Femur (tissue), 1 donor: ENCODE measurements around the gene DLGAP4.

Experiments
- DNase-seq: peaks from one replicate; pipeline ENCODE4 v3.0.0-alpha.2; 2017

The DLGAP4 gene

DNA sequence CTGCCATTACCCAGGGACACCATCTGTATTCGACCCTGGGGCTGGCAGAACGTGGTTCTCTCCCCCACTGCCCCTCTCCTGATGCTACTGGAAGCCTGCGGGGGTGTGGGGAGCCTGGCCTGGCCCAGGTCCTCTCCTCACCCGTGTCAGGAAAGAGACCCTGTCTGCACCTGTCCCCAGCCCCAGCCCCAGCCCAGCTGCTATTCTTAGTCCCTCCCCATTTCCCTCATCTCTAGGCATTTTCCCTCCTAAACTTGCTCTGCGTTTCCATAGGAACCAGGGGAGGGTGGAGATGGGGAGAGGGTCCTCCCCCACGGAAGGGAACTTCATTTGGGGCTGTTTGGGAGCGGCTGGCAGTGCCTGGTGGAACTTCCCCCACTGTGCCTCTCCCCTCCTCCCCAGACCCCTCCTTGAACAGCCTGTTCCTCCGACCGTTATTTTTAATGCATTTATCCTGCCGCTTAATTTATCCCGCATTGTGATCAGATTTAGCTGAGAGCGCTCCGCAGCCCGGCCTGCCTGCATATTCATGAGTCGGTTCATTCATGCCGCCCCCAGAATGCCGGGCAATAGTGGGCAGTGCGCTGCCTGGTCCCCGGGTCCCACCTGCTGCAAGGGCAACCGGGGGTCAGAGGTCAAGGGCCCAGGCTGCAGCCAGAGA is 31.8 kb upstream of the DLGAP4 start:
- DNase-seq = no peak

DNA sequence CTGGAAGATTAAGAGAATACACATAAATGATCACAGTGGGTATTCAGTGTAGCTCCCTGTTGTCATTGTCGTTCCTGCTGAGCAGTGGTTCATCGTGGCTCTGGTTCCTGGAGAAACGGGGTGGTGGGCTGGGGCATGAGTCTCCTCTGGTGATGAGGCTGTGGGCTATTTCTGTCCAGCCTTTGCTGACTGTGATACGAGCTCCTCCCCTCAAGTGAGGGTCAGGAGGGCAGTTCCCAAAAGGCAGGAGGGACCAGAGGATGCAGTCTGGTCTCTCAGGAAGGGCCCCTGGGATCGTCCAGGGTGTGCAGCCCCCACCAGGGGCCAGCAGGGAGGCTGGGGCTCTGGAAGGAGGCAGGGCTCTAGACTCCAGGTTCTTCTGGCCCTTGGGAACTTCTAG is 31.1 kb upstream of the DLGAP4 start:
- DNase-seq = no peak

DNA sequence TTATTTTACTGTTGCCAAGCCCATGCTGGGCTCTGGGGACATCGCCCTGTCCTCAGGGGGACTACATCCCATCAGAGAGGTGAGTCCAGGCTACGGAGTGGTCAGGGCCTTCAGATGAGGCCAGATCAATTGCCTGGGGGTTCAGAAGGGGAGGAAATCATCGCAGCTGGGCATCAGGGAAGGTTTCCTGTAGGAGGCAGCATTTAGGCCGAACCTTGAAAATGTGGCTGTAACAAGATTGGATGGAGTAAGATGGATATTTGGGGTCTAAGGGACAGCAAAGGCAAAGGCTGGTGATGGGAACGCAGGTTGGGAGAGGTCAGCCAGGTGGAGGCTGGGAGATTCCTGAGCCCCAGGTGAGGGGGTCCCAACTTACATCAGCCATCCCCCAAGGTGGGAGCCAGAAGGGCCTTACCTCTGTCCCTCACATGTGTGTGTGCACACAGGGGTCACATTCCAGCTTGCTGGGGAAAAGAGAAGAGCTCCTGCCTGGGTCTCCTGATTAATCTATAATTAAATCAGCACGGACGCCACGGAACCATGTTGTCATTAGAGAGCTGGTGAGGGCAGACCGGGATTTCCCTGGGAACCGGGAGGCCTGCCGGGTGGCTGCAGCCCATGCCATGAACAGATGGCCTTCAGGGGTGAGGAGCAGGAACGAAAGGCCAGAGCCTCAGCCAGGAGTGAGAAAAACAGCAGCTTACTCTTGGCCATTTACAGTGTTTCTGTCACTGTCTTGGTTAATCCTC is 30.5 kb upstream of the DLGAP4 start:
- no peak for DNase-seq

DNA sequence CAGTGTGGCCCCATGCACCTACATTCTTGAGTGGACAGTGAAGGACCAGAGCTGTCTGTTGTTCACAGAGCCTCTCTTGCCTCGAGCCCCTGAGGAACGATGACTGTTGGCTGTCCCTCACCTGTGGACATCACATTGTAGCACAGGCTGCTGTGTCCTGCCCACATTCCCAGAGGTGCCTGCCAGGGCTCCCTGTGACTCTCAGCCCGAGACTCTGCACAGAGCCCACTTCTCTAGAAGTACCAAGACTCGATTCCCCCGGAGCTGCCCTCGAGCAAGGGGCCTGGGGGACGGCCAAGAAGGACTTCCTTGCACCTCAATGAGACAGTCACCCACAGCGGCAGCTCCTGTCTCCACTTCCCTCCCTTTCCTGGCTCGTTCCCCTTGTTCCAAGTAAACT is 28.6 kb upstream of the DLGAP4 start:
- DNase-seq = no peak

DNA sequence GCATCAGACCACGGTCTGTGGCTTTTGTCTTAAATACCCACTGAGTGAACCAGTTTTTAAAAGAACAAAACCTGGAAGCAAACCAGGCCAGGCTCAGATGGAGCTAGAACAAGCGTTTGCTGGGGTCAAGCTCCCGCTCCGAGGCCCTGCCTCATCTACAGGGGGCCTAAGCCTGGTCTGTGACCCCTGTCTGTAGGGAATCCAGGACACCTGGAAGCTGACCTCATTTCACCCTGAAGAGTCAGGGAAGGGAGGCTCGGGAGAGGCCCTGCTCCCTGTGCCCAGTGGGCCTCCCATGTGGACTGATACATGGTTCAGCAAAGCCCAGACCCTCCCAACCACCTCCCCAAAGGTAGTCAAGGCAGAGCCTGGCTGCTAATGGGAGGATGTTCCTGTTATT is 26.8 kb upstream of the DLGAP4 start:
- no peak for DNase-seq

DNA sequence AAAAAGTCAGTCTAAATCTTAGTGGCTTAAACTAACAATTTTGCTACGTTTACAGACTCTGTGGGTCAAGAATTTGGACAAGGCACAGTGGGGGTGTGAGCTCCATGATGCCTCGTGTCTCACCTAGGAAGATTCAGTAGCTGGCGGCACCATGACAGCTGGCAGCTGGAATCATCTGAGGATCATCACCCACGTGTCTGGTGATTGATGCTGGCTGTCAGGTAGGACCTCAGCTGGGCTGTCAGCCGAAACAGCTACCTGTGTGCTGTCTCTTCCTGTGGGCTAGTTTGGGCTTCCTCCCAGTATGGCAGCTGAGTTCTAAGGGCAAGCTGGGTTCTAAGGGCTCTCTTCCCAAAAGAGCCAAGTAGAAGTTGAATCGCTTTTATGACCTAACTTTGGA is 26.4 kb upstream of the DLGAP4 start:
- DNase-seq = no peak

DNA sequence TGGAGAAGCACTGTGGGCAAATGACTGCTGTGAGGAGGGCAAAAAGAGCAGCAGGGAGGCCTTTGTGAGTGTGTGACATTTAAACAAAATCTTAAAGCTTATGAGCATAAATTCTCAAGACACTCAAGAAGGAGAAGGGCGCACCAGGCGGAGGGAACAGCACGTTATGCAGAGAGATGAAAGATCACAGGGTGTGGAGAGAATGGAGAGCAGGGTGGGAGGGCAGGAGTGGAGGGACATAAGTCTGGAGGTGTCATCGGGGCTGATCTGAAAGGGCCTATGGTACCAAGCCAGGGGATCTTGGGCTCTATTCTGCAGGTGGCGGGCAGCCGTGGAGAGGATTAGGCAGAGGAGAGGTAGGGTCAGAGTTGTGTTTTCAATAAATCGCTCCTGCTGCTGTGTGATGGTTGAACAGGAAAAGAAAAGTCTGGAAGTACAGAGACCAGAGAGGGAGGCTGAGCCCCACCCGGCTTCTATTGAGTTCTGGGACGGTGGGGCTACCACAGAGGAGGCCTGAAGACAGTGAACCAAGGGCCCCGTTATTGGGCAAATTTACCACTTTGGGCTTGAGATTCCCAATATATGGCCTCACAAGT is 24.3 kb upstream of the DLGAP4 start:
- DNase-seq = no peak

DNA sequence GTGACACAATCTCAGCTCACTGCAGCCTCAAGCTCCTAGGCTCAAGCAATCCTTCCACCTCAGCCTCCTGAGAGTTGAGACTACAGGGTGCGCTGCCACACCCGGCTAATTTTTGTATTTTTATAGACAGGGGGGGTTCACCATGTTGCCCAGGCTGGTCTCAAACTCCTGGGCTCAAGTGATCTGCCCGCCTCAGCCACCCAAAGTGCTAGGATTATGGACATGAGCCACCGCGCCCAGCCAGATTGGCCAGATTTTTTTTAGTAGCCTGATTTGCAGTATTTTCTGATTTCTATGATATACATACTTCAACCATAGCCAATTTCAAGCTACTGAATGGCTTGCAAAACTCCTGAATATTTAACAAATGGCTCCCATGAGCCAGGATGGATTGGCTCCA is 21.4 kb upstream of the DLGAP4 start:
- DNase-seq = no peak

DNA sequence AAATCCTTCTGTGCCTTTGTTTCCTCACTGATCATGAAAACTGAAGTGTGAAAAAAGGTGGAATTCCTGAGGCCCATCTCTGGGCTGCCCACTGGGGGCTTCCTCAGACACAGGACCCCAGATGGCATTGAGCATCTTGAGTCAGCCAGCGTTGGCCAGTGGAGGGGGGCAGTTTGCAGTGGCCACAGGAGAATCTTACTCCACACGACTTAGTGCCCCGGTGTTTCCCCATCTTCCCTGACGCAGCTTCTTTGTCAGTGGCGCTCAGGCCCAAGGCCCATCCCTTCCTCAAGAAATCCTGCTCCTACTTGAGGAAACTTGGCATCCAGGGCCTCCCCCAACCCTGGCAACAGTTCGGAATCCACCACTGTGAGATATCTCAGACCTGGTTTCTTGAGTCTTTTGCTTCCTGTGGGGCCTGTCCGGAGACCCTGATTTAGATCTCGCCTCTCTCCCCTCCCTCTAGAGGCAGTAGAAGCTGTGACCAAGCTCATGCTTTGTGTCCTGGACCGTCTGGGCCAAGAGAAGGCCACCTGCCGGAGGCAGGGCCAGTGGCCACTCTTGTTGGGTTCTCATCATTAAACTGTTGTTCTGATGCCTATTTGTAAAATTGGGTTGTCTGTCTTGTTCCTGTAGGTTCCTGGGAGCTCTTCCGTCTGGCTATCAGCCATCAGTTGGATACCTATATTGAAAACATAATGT is 20.2 kb upstream of the DLGAP4 start:
- DNase-seq = no peak

DNA sequence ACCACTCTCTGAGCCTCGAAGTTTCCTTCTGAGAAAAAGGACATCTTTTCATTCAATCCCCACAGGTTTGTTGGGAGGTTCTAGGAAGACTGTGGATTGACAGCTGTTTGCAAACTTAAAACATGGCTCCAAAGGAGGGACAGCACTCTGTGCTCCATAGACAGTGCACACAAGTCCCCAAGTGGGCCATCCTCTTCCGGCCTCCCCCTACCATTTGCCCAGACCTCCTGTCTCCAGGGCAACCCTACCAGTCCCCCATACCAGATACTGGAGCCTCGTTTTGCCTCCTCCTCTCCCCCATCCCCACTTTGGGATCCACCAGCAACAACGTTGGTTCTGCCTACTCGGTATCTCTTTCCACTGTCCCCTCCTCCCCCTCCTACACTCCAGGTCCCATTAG is 8.5 kb upstream of the DLGAP4 start:
- DNase-seq = no peak

DNA sequence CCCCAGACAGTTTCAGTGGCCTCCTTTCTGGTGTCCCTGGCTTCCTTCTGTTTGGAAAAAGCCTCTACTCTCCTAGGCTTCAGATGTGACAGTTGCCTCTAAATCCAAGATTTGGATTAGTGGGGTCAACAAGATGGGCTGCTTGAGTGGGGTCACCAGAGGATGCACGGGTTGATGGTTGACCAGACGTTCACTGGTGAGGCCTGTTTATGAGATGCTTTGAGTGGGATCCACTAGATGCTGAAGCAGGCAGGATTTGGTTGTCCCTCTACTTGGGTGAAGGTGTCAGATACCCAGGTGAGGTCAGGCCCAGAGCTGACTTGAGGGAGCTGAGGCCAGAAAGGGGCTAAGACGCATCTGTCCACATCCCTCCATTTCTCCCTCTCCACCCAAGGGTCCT is 8.1 kb upstream of the DLGAP4 start:
- DNase-seq = no peak

DNA sequence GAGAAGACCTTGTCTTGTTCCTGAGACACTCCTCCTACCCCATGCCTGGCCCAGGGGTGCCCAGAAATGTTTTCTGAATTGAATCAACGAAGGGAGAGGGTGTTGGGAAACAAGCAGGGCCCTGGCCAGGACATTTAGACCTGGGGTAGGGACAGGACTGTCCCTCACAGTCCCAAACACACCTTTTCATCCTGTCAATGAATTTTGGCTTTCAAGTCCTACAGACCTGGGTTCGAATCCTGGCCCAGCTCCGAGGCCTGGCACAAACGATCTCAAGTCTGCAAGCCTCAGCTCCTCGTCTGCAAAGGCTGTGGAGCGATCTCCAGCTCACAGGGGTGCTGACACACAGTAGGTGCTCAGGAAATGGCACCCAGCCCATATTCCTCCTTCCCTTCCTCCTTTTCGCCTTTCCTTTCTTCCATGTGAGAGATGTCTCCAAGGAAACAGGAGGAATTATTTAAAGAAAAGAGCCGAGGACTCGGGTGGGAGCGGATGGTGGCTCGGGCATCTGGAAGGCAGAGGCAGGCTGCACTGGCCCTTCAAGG is 7.3 kb upstream of the DLGAP4 start:
- no peak for DNase-seq

DNA sequence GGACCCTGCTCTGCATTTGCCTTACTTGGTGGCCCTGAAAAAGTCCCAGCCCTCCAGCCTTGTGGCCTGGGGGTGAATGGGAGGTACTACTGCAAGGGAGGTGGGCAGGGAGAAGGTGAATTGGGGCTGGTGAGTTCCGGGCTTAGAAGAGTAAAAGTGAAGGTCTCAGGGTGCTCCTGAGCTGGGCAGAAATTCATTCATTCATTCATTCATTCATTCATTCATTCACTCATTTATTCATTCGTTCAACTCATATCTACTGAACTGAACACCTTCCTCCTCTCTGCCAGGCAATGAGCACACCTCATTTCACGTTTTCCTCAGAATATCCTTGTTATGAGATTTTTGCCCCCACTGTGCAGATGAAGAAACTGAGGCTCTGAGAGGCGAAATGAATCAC is 6.7 kb upstream of the DLGAP4 start:
- no peak for DNase-seq

DNA sequence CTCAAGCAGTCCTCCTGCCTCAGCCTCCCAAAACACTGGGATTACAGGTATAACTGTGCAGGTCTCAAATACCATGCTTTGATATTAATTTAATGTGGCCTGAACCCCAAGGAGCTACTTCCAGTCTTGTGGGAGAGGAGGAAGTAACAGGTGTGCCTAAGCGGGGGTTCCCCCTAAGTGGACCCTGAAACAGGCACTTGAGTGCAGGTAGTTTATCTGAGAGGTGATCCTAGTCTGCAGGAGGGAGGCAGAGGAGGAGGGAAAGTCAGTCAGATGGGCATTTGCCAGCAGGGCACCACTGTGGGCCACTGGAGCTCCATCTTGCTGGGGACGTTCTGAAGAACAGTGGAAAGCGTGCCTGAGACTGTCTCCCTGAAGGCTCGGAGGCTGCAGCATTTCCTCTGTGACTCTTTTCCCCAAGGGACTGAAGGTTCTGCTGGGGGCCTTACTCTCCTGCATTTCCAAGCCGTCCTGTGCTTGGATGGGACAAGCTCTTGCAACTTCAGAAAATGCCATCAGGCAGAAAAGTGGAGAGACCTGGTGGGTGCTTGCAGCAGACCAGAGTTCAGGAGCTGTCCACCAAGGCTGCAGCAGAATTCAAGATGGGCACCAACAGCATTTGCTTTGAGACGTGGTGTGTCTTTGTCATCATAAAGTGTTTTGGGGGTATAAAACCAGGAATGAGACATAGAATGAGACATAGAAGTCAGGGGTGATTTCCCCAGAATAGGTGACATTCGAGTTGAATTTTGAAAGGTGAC is 4.6 kb upstream of the DLGAP4 start:
- no peak for DNase-seq

DNA sequence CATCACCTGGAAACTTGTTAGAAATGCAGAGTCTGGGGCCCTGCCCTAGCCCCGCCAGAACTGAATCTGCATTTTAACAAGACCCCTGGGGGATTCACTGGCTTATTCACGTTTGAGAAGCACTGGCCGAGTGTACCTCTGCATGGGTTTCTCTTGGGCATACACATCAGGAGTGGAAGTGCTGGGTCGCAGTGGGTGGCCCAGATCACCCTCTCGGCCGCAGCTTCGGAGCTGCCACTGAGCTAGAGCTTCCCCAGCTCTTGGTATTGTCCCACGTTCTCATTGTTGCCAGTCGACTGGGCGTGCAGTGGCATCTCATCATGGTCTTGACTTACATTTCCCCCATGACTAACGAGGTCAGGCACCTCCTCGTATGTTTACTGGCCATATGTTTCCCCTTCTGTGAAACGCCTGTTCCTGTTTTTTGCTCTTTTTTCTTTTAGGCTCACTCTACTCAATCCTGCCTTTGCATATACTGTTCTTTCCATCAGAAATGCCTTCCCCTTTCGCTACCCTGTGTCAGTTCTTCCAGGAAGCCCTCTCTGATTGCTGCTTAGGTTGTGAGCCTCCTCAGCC is 3.0 kb upstream of the DLGAP4 start:
- DNase-seq = no peak

DNA sequence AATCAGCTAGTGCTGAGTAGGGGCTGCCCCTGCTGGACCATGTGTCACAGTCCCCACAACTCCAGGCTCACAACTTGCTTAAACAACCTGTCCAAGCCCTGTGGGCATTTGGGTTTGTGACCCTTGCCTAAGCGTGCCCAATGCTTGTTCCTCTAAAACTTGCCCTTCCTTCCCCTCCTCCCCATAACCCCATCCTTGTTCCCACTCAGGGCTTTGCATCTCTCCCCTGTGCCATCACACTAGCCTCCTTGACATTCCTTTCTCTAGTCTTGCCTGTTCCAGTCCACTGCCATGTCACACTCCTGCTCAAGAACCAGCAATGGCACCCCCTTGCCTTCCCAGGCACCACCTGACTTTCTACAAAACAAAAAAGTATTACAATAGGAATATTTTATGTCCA is 2.3 kb upstream of the DLGAP4 start:
- no peak for DNase-seq

DNA sequence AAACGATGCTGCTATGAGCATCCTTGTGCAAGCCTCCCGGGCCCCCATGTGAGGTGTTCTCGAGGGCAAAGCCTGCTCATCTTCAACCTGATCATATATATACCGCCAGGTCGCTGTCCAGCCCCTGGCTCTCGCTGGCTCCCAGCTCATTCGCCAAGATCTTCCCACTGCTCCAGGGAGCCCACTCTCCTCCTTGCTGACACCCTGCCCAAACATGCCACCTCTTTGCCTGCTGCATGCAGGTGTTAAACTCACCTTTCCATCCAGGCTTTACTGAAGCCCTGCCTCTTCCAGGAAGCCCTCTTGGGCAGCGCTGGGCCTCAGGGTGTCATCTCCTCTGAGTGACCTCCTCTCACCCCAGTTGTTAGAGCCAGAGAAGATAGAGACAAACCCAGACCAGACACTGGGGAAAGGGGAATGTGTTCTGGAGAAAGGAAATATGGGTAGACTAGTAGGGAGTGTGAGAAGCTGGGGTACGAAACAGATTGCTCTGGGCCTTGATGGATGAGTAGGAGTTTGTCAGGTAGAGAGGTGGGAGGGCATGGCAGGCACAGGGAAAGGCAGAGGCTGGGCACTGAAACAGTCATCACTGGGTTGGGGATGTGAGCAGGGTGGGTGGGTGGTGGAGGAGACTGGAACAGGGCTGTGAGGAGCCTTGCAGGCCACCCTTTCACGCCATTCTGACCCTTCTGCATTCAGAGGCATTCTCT is 1.2 kb upstream of the DLGAP4 start:
- DNase-seq = no peak

DNA sequence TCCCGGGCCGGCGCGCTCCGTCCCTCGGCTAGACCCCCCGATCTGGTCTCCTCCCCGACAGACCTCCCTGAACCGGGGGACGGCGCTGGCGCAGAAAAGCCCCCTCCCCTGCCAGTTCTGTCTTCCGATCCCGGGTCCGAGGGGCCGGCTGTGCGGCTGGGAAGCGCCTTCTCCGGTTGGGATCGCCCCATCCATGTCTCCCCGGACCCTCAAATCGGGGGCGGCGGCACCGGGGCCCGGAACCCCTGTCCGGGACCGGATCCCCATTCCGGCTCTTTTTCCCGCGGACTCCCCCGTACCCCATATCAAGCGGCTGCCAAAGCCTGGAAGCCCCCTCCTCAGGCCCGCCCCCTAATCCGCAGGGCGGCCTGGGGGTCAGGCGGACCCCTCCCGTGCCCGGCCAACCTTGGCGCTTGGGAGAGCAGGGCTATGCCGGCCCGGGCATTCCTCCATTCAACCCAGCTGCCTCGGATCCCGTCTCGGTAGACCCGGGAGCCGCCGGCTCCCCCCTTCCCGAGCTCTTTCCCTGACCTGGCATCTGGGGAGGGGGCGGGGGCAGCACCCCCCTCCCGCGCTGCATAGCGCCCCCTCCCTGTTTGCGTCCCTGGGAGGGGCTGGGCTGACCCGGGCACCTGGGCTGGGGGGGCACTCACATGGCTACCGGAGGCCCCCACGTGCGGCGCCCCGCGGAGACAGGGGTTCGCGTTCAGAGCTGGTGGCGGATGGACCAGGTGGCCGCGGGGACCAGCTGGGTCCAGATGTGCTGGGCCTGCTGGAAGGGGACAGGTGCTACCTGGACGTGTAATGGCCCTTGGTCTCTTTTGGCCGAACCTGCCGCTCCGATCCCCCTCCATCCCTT is 643 bp downstream of the DLGAP4 start:
- no peak for DNase-seq

DNA sequence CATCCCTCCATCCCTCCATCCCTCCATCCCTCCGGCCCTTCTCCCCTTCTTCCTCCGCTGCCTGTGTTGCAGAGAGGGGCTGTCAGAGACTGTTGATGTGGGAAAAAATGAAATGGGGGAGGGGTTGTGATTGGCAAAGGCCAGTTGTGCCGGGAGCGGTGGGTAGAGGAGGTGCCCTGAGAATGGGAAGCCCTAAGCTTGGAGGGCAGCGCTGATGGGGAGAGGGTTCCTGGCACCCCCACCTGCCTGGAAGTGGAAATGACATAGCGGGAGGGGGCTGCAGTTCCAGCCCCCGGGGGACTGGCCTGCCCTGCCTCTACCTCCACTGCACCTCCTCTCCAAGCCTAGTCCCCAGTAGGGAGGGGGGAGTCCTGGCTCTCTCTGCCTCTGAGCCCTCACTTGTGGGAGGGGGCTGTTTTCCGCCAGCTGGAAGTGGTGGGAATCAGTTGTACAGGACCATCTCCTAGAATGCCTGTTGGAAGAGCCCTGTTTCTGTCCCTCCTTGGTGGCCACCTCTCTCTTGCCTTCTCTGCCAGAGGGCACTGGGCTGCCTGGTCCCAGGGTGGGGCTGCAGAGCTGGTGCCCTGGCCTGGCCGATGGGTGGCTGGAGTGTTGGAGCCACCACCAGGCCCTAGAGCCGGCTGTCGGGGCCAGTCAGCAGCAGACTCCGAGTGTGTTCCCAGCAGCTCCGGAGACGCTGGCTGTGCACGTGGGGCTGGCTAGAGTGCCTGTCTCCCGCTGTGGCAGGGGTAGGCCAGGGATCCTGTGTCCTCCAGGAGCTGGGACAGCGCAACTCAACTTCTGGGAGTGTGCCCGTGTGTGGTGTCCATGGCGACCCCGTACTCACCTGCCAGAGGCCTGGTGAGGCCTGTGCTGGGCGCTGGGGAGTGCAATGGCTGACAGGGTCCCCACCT is 1.5 kb downstream of the DLGAP4 start:
- no peak for DNase-seq

DNA sequence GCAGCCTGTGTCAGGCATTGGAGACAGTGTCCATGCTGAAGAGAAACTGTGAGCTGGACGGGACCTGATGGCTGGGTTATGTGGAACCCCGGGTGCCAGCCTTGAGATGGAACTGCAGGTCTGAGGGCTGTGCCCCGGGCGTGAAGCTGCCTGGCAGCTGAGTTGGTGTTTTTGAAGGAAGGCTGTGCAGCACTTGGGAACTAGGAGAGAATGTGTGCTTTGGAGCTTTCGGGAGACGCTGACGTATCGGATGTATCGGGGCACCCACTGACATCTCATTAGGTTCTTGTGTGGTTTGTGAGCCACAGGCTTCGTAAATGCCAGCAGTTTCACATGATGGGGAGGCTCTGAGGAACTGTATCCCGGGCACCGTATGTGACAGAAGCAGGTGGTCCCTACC is 2.2 kb downstream of the DLGAP4 start:
- no peak for DNase-seq
